HEK293T (cell line): ENCODE data around the gene FBXO15.

Source experiments
- CTBP1 ChIP-seq: fragments of 450-650 bp; IDR thresholded peaks from 2 replicates; pipeline ENCODE4 v1.6.1; 2016; ENCODE audit warnings: borderline replicate concordance
- FOXM1 ChIP-seq: fragments of 450-650 bp; IDR thresholded peaks from 2 replicates; pipeline ENCODE4 v1.6.1; 2017; ENCODE audit warnings: mild to moderate bottlenecking, borderline replicate concordance
- LEF1 ChIP-seq: fragments of 450-650 bp; IDR thresholded peaks from 2 replicates; pipeline ENCODE4 v1.6.1; 2017; ENCODE audit warnings: mild to moderate bottlenecking, borderline replicate concordance
- SUZ12 ChIP-seq: fragments of 450-650 bp; IDR thresholded peaks from 2 replicates; pipeline ENCODE4 v1.6.1; 2016; ENCODE audit warnings: mild to moderate bottlenecking

DNA sequence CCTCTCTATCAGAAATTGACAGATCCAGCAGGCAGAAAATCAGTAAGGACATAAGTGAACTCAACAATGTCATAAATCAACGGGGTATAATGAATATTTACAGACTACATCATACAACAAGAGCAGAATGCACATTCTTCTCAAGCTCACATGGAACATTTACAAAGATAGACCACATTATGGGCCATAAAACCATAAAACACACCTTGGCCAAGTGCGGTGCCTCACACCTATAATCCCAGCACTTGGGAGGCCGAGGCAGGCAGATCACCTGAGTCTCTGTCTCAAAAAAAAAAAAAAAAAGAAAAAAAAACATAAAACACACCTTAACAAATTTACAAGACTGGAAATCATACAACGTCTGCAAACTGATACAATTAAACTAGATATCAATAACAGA, 36.7 kb downstream of the FBXO15 start:
- TF ChIP-seq LEF1 (no peak), CTBP1 (no peak), SUZ12 (no peak), FOXM1 (no peak)
